Astrocyte (in vitro differentiated cells and primary cell): ENCODE data around the gene SPDYE17.
"Not testable (repeated sequence)": the region's sequence is repeated elsewhere in the genome, so short reads cannot be mapped to it uniquely, and the experiment has no call there.

Experiments used
- EZH2 ChIP-seq: IDR thresholded peaks from 2 replicates; pipeline ENCODE4 v1.6.1; 2012; ENCODE audit warnings: mild to moderate bottlenecking, low read length, inconsistent platforms; ENCODE audit not compliant: insufficient read depth
- TF ChIP-seq, protein P1 (sequence below): IDR thresholded peaks from 2 replicates; pipeline ENCODE4 v1.5.1; 2011; ENCODE audit warnings: low read depth, mild to moderate bottlenecking, inconsistent platforms, low read length, moderate library complexity; ENCODE audit not compliant: insufficient read depth

DNA sequence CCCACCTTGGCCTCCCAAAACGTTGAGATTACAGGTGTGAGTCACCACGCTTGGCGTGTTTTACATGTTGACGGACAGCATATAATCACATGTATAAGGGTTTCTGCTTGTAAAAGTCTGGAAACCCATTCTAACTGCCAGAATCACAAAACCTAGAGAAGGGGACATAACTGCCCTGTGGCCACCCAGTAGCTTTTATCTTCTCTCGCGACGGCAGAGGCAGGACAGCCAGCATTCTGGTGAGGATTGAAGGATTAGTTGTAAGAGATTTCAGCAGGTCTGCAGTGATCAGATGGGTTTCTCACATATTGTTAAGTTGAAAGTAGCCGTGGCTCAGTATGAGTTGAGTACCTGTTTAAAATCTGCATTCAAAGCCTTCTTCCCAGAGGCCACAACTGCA, 59.8 kb downstream of the SPDYE17 start:
- TF ChIP-seq, protein P1, sequence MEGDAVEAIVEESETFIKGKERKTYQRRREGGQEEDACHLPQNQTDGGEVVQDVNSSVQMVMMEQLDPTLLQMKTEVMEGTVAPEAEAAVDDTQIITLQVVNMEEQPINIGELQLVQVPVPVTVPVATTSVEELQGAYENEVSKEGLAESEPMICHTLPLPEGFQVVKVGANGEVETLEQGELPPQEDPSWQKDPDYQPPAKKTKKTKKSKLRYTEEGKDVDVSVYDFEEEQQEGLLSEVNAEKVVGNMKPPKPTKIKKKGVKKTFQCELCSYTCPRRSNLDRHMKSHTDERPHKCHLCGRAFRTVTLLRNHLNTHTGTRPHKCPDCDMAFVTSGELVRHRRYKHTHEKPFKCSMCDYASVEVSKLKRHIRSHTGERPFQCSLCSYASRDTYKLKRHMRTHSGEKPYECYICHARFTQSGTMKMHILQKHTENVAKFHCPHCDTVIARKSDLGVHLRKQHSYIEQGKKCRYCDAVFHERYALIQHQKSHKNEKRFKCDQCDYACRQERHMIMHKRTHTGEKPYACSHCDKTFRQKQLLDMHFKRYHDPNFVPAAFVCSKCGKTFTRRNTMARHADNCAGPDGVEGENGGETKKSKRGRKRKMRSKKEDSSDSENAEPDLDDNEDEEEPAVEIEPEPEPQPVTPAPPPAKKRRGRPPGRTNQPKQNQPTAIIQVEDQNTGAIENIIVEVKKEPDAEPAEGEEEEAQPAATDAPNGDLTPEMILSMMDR: not testable (repeated sequence)
- TF ChIP-seq EZH2: not testable (repeated sequence)
